HG03139 (cell line): ENCODE data around the gene DDX56.
"Not testable (repeated sequence)": the region's sequence is repeated elsewhere in the genome, so short reads cannot be mapped to it uniquely, and the experiment has no call there.

Source experiments
- ATAC-seq: cut with Tn5 transposase; IDR thresholded peaks from one replicate; pipeline ENCODE4 v1.9.1; 2021; ENCODE audit not compliant: unreplicated experiment

DDX56 gene

DNA sequence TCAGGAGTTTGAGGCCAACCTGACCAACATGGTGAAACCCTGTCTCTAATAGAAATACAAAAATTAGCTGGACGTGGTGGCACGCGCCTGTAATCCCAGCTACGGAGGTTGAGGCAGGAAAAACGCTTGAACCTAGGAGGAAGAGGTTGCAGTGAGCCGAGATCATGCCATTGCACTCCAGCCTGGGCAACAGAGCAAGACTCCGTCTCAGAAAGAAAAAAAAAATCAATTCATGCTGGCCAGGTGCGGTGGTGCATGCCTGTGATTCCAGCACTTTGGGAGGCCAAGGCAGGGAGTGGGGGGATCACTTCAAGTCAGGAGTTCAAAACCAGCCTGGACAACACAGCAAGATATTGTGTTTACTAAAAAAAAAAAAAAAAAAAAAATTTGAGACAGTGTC lies 23.5 kb upstream of the DDX56 start:
- ATAC-seq = not testable (repeated sequence)

DNA sequence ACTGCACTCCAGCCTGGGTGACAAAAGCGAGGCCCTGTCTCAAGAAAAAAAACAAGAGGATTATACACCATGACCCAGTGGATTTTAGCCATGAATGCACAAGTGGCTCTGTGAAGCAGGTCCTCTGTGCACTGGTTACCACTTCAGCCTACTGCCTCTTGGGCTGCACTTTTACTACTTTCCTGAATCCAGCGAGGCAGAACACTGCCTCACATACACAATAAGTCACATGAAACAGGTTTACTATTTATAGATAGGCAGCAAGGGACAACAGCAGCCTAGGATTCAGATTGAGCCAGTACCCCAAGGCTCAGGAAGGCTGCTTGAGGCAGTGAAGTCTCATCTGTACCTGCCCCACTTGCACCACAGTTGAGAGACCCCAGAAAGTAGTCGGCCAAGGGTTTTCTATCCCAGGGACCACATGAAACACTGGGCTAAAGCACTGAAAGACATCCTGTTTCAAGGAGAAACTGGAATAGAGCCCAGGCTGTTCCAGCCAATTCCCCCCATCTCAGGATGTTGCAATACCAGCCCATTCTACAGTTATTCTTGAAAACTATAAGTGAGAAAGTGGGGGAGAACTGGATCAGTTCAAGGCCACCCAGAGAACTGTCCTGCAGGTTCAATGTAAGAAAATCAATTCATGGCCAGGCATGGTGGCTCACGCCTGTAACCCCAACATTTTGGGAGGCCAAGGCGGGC lies 22.4 kb upstream of the DDX56 start:
- ATAC-seq = no peak

GRCh38 chr7:44590910-44591309 lies 17.2 kb upstream of the DDX56 start:
- no peak for ATAC-seq

GRCh38 chr7:44587843-44588711 lies 14.4 kb upstream of the DDX56 start:
- ATAC-seq = no peak

GRCh38 chr7:44583146-44583865 lies 9.6 kb upstream of the DDX56 start:
- ATAC-seq = no peak

DNA sequence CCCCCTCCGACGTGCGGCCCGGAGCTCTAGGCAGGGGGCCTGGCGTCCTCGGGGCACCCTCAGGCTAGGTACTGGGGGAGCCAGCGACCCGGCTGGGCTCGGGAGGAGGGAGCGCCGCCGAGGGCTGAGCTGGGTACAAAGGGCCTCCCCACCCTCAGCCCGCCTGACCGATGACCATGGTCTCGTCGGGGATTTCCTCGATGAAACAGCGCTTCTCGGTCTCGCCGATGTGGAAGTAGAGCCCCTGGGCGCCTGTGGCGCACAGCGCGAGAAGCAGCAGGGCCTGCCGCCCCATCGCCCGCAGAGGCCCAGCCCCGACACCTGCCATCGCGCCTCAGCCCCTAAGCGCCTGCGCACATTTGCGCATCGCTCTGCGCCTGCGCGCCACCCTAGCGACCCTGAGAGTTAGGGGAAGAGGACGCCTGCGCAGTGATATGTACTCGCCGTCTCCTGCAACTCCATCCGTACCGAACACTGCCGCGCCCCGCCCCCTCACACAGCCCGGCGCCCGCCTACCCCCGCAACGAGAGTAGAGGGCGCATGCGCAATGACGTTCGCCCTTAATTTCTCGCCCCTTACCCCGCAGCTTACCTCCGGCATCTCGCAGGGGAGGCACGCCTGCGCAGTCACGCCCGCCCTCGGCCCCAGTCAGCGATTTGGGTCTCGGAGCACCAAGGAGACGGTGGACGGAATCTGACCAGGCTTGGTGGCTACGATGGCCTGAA lies 8.3 kb upstream of the DDX56 start, which contains the start of gene TMED4:
Gene TMED4, minus strand, starts transcription at position 353 of the 725 bp plus-strand sequence. Its CDS starts 25 bp downstream, at position 328.
- peak; percentile 74 for ATAC-seq

DNA sequence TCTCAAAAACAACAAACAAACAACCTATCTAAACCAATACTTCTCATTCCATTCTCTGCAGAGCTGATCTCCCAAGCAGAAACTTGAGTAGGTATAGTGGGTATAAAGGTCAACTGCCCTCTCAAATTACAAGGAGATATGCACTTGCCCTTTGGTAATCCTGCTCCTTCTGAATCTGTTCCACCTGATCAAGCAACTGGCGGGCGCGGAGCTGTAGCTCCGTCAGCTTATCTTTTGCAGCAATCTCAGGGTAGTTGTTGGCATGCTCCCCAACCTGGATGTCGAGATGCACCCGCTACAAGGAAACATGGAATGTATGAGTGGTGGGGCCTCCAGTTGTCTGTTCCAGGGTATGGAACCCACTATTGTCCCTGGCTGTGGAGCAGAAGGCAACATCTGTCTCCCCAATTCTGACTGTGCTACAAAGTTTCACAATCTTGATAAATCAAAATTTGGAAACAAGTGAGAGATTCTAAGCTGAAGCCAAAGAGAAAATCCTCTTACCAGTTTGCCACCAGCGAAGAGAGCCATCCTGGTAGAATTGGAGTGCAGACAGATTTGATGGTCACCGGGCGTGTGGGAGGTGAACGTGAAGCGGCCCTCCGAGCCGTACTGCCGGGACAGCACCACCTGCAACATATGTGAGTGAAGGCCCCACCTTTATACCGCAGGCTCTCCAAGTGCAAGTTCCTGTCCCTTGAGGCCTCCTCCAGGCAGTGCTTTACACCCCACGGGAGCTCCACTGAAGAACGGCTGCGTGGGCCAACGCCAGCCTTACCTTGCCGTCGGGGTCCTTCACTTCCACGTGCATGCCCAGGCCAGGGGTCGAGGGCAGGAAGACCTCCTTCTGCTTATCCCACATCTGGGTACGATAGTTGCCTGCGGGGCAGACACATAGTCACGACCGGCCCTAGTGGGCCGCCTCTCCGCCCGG lies 7.5 kb upstream of the DDX56 start:
- ATAC-seq = peak; percentile 33

DNA sequence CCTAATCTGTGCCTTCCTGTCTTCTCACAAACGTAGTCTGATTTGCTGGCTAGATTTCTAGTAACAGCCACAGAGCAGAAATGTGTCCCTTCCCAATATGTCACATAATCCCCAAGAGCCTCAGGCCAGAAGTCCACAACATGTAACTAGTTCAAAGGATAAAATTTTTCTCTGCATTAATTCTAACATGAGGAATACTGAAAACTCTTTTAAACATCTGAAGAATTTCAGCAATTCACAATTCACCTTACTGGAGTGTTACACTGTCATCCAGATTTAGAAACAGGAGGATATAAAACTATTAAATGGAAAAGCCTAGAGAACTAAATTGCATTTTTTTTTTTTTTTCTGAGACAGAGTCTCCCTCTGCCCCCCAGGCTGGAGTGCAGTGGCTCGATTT lies 2.5 kb upstream of the DDX56 start:
- ATAC-seq = no peak

DNA sequence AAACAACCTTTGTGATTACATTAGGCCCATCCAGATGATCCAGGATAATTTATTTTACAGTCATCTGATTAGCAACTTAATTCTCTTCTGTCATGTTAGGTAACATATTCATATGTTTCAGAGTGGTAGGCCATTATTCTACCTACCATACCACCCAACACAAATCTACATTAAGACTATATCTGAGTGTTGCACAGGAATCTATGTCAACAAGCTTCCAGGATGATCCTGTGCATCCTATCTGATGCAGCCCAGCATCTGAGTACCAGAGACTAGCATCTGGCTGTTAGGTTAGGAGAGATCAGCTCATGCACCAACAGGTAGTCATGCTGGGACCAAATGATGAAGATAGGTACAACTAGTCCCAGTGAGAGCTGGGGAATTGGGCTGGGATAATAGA lies 1.3 kb upstream of the DDX56 start:
- ATAC-seq = no peak

- peak; percentile 25 for ATAC-seq
Observed at GRCh38 chr7:44574287-44574872, 672 bp upstream of the DDX56 start.

GRCh38 chr7:44572771-44573170 lies 937 bp downstream of the DDX56 start:
- no peak for ATAC-seq

- ATAC-seq = no peak
Observed at GRCh38 chr7:44569959-44570358, 3.7 kb downstream of the DDX56 start.

- no peak for ATAC-seq
Observed at GRCh38 chr7:44568771-44569560, 4.7 kb downstream of the DDX56 start.

- no peak for ATAC-seq
Observed at GRCh38 chr7:44567884-44568283, 5.8 kb downstream of the DDX56 start.

GRCh38 chr7:44566680-44567079 lies 7.0 kb downstream of the DDX56 start:
- ATAC-seq = no peak

- ATAC-seq = no peak
Observed at GRCh38 chr7:44565795-44566559, 7.7 kb downstream of the DDX56 start.

- ATAC-seq = no peak
Observed at GRCh38 chr7:44565097-44565794, 8.5 kb downstream of the DDX56 start.
